ENCODE data around the gene MFAP2. TPM values are rescaled to one million over a fixed set of nuclear protein-coding genes. Genes with fewer than 3 reads are reported as not detected.
A peak's percentile ranks its signal among the peaks of the same experiment; 100 is the strongest.

The MFAP2 gene
- total and polyA plus RNA-seq, 2 experiments from 2014 or later: 79.7 to 91.4 TPM

DNA sequence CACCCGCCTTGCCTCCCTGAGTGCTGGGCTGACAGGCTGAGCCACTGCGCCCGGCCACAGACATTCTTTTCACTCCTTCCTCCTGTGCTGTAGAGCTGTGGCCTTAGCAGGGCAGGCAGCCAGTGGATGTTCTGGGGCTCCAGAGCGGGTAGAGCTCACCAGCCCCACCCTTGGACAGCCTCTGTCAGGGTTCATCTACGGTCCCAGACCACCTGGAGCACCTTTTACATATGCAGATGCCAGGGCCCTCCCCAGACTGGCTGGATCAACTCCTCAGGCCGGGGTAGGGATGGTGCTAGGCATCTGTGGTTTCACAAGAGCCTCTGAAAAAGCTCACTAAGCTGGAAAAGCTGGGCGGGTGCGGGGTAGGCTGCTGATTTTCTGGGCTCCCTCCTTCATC lies 26.7 kb upstream of the MFAP2 start:
- Histone ChIP-seq H3K36me3 (peaks cover 5% of the 10 kb centered on the region), H3K4me3 (no peak overlapping the region), H3K27me3 (no peaks in the 10 kb centered on the region), H3K4me1 (ENCODE audit: low read depth) (no peaks in the 10 kb centered on the region), H3K9me3 (ENCODE audit: low read depth) (no peaks in the 10 kb centered on the region), H3K27ac (no peak overlapping the region)
- TF ChIP-seq, protein P1, sequence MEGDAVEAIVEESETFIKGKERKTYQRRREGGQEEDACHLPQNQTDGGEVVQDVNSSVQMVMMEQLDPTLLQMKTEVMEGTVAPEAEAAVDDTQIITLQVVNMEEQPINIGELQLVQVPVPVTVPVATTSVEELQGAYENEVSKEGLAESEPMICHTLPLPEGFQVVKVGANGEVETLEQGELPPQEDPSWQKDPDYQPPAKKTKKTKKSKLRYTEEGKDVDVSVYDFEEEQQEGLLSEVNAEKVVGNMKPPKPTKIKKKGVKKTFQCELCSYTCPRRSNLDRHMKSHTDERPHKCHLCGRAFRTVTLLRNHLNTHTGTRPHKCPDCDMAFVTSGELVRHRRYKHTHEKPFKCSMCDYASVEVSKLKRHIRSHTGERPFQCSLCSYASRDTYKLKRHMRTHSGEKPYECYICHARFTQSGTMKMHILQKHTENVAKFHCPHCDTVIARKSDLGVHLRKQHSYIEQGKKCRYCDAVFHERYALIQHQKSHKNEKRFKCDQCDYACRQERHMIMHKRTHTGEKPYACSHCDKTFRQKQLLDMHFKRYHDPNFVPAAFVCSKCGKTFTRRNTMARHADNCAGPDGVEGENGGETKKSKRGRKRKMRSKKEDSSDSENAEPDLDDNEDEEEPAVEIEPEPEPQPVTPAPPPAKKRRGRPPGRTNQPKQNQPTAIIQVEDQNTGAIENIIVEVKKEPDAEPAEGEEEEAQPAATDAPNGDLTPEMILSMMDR (IDR thresholded peaks at IDR 0.05; ENCODE audit: low read depth, low read length): no peak
- DNase-seq (ENCODE audit: low read depth in 1 of 2, low spot score in 1 of 2): no peak

DNA sequence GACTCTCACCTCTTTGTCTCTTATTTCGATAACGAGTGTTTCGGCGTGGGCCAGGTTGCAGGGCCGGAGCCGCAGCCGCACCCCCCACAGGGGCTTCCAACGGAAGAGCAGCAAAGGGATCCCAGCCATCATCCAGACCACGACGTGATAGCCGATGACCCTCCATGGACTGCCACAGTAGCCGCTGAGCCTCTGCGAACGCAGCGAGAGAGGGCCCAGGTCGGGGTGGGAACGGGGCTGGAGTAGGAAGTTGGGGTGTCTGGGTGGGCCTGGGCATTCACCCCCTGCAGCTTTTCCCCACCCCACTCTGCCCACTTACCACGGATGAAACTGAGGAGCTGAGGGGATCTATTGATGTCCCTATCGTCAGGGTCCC lies 24.9 kb upstream of the MFAP2 start:
- TF ChIP-seq, protein P1 (IDR thresholded peaks at IDR 0.05; ENCODE audit: low read depth, low read length): no peak
- Histone ChIP-seq H3K36me3 (peaks cover 5% of the 10 kb centered on the region), H3K9me3 (ENCODE audit: low read depth) (no peaks in the 10 kb centered on the region), H3K27me3 (no peaks in the 10 kb centered on the region), H3K27ac (no peak overlapping the region), H3K4me1 (ENCODE audit: low read depth) (no peaks in the 10 kb centered on the region), H3K4me3 (no peak overlapping the region)
- no peak for DNase-seq (ENCODE audit: low read depth in 1 of 2, low spot score in 1 of 2)

DNA sequence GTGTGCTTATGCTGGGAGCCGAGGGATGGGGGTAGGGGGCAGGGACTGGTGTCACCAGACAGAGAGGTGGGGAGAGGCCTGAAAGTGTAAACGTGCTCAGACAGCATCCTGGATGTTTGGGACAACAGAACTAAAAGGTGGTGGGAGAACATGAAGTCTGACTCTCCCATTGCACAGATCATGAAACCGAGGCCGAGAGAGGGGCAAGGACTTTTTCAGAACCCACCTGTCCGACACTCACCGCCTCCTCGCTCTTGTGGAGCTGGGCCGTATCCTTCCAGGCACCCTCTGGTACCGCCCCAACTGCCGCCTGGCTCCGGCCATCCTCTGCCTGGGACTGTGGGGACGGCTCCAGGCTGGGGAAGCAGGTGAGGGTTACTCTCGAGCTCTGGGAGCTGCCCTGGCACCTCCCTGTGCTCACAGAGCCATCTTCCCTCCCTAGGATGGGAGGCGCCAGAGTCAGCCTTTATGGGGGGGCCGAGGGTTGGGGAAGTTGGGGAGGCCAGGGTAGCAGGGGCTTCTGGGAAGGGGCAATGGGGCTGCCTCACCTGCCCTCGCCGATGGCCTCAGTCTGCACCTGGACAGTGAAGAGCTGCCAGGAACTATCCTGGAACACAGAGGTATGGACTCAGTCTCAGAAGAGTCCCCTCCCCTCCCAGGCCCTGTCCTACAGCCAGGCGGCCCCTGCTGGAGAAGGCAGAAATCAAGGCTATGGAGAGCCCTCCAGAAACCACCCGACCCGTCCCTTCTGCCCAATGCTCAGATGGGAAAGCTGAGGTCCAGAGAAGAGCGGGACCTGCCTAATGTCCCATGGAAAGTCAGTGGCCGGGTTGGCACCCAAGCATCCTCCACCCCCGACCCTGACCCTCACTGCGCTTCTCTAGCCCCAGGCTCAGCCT lies 24.3 kb upstream of the MFAP2 start:
- Histone ChIP-seq H3K27me3 (no peaks in the 10 kb centered on the region), H3K9me3 (ENCODE audit: low read depth) (no peaks in the 10 kb centered on the region), H3K27ac (no peak overlapping the region), H3K4me3 (no peak overlapping the region), H3K4me1 (ENCODE audit: low read depth) (no peaks in the 10 kb centered on the region), H3K36me3 (peaks cover 5% of the 10 kb centered on the region)
- TF ChIP-seq, protein P1 (IDR thresholded peaks at IDR 0.05; ENCODE audit: low read depth, low read length): peak; percentile 14
- no peak for DNase-seq (ENCODE audit: low read depth in 1 of 2, low spot score in 1 of 2)

DNA sequence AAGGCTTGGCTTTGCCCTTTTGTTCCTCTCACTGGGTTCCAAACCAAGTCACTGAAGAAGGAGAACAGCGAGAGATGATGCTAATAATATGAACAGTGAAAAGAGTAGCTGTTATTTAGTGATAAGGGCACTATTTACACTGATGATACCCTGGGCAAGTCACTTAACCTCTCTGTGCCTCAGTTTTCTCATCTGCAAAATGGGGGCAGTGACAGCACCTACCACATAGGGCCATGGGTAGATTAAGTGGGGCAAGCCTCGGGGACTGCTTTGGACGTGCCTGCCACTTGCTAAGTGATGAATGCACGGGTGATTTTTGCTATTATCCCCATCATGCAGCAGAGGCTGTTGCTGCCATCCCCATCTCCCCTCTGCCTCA lies 22.1 kb upstream of the MFAP2 start:
- Histone ChIP-seq H3K36me3 (peaks cover 5% of the 10 kb centered on the region), H3K4me1 (ENCODE audit: low read depth) (no peaks in the 10 kb centered on the region), H3K9me3 (ENCODE audit: low read depth) (no peaks in the 10 kb centered on the region), H3K4me3 (no peak overlapping the region), H3K27ac (no peak overlapping the region), H3K27me3 (no peaks in the 10 kb centered on the region)
- no peak for DNase-seq (ENCODE audit: low read depth in 1 of 2, low spot score in 1 of 2)
- TF ChIP-seq, protein P1 (IDR thresholded peaks at IDR 0.05; ENCODE audit: low read depth, low read length): no peak

DNA sequence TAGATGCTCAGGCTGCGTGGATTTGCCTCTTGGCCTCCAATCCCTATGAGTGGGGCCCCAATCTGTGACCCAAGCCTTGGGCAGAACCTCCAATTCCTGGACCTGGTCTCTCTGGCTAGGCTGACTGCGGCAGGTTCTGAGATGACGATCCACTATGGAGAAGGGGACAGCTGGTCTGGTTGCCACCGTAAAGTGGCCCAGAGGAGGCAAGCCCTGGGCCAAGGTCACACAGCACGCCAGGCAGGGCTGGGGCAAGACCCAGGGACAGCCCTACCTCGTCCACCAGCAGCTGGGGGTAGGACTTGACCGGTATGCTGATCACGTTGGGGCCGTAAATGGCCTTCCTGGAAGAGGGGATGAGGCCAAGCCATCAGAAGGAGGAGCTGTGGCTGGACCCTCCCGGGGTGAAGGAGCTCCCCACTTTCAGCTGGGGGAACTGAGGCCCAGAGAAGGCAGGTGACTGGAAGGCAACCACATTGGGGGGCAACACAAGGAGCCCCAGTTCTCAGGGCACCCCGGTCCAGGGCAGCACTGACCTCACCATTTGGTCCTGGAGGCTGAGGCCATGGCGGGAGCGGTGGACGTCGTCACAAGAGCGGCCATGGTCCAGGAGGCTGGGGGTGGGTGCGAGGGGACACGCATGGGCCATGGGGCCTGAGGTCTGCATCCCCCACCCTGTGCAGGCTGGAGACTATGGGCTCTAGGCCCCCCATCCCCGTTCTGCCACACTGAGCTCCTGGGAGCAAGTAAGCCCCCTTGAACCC lies 21.5 kb upstream of the MFAP2 start:
- H3K36me3 ChIP-seq: peaks cover 5% of the 10 kb centered on the region

More for the DNA sequence above, 21.5 kb upstream of the MFAP2 start:
- Histone ChIP-seq H3K4me3 (no peak overlapping the region), H3K4me1 (ENCODE audit: low read depth) (no peaks in the 10 kb centered on the region), H3K9me3 (ENCODE audit: low read depth) (no peaks in the 10 kb centered on the region), H3K27me3 (no peaks in the 10 kb centered on the region), H3K27ac (no peak overlapping the region)
- DNase-seq (ENCODE audit: low read depth in 1 of 2, low spot score in 1 of 2): no peak
- TF ChIP-seq, protein P1 (IDR thresholded peaks at IDR 0.05; ENCODE audit: low read depth, low read length): no peak

All from cardiac muscle cell (in vitro differentiated cells and primary cell).